Femur (tissue), 1 donor: Measurements from ENCODE around the gene IQSEC3.
"Not testable (repeated sequence)": the region's sequence is repeated elsewhere in the genome, so short reads cannot be mapped to it uniquely, and the experiment has no call there.

Experiments used
- DNase-seq: peaks from one replicate; pipeline ENCODE4 v3.0.0-alpha.2; 2017

IQSEC3 gene

DNA sequence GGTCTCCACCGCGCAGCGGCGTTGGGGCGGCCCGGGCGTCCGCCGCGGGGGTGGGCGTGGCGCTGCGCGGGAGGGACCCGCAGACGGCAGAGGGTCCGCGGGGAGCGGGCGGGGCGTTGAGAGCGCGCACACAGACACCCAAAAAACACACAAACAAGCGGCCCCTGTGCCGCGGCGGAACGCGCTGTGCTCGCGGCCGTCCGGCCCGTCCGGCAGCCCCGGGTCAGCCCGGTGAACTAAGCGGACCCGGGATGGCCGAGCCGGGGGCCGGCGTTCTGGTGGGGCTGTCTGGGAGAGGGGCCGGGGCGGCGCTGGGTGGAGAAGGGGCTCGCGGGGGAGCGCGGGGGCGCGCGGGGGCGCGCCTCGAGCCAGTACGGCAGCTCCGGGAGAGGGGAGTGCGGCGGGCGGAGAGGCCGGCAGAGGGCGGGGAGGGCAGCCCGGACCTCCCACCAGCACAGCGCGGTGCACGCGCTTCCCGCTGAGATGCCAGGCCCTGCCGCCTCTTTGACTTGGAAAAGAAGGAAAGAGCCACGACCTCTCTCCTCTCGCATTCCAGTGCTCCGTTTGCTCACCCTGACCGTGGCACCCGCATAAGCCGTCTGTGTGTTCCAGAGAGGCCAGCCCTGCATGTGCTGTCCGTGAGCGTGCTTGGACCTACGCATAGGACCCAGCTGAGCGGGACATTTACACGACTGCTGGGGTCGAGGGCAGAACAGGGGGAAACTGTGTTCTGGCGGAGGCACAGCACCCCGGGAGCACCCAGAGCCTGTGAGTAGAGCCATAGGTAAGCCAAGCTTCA is 137.1 kb downstream of the IQSEC3 start:
- peak; percentile 51 for DNase-seq

DNA sequence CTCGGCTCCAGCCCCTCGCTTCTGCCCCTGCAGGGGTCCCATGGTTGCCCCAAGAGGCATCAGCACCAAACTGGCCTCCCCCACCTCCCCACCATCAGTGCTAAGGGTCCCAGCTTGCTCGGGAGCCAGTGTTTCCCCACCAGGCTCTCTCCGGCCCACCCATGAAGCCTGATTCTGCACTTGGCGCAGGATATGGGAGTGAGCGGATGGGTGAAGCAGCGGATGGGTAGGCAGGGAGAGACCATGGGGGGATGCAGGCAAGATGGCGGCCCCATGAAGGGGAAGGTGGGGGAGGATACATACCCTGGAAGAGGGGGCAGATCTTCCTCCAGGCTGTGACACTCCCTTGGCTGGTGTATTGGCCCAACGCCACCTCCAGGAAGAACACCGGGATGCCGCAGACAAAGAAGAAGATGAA is 137.7 kb downstream of the IQSEC3 start:
- DNase-seq, result no peak

DNA sequence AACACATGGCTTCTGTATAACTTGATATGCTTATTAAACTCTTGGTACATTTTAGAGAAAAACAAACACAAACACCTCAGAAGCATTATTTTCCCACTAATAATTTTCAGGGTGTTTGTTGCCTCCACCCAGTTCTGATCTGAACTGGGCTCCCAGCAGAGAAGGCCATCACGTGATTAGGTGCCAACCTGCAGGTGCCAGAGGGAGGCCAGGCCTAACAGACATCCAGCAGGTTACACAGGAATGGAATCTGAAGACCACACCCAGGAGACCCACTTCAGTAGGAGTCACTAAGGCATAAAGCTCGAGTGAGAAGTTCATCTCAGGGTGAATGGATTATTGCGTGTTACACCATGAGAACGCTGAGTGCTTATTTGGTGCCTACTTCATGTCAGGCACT is 138.5 kb downstream of the IQSEC3 start:
- DNase-seq, result no peak

DNA sequence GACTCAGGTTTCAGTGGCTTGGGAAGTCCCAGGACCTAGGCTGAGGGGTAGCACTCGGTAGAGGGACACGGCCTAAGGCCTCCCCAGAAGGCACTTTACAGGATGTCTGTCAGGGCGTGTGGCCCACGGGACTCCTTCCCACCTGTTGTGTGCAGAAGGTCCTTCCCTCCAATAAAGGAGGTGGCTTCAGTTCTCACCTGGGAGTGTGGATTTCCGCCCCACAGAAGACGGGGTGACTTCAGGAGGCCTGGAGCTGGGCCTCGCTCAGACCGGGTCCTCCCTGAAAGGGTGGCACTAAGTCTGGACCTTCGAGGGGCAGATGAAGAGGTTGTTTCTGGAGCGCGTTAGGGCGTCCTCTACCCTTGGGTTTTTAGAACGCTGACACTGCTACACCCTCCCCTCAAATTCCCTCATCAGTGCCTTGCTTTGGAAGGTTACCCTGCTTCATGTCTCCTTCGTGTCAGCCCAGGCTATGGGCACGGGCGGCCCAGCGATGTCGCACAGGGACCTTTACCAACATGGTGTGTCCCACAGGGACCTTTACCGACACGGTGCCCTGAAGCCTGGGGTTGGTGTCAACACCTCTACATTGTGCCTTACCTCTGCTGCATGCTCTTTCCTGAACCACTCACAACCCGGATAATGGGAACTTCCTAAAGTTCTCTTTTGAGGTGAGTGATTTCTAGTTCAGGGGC is 140.3 kb downstream of the IQSEC3 start:
- no peak for DNase-seq

DNA sequence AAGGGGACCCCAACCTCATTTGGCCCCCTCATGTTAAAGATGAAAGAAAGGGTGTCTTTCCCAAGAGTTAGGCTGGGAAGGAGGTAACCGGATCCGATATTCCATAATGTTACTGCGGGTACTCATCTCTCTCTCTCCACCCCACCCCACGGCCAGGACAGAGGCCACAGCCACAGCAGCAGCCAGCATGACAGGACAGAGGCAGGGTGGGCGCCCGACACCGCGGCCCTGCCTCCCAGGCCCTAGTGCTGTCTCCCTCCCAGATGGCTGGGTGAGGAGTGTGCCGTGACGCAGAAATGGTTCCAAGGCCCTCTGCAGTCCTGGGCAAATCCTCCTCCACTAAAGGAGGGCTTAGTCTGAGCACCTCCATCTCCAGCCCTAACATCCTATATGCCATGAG is 141.2 kb downstream of the IQSEC3 start:
- DNase-seq, result no peak

DNA sequence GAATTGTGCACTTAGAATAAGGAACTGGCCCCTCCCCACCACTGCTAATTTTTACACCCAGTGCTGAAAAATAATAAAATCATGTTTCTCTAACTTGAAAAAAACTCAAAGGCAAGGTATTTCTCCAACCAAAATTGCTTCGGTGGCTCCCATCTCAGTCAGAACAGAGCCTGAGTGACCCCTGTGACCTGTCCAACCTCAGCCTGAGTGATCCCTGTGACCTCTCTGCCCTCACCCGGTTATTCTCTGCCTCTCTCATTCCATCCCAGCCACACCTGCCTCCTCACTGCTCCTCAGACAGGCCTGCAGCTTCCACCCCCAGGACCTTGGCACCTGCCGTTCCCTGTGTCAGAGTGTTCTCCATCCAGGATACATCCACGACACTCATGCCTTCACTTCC is 142.2 kb downstream of the IQSEC3 start:
- DNase-seq, result no peak

DNA sequence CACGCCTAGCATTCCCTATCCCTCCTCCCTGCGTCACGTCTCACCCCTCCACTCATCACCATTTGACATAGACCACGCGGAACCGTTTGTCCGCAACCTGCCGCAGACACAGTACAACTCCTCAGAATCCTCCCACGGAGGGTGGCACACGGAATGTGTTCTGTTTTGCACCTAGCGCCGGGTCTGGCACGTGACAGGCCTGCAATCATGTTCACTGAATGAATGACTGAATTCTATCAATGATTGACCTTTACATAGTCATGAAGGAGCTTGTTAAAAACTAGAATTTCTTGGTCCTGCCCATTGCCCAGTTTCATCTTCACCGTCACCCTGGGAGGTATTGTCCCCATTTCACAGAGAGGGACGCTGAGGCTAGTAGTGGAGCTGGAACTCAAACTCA is 142.7 kb downstream of the IQSEC3 start:
- no peak for DNase-seq

GRCh38 chr12:209851-210250 is 143.3 kb downstream of the IQSEC3 start:
- no peak for DNase-seq

DNA sequence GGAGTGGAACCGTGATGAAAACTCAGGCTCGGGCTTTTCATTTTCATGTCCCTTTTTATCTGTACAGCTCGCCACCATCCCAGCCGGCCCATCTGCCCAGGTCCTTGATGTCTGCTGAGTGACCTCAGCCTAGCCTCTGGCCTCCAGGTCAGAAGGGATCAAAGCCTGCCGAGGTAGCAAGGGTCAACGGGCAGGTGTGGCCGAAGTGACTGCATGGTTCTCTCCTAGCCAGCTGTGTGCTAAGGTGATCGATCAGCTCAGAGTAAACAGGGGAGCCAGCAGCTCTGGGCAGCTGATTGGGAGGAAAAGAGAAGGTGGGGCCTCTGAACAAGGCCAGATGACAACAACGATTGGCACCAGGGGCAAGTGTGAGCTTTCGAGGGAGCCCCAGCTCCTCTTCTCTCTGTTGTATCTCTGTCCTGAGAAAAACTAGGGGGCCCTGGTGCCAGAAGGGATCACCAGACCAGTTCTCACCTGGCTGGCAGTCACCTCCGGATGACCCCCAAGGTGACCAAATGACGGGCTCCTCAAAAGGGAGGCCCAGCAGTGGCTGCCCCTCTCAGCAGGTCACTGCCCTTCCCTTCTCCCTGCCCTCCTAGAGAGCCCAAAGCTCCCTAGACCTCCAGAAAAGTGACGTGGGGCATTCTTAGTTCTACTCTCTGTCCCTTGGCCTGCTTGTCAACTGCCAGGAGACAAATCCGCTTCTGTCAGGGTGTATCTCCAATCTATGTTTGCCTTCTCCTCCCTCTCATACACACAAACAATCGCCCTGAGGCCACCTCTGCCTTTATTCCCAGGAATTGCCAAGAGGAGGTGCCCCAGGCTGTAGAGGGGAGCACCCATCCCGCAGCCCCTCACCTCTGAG is 143.9 kb downstream of the IQSEC3 start:
- no peak for DNase-seq

DNA sequence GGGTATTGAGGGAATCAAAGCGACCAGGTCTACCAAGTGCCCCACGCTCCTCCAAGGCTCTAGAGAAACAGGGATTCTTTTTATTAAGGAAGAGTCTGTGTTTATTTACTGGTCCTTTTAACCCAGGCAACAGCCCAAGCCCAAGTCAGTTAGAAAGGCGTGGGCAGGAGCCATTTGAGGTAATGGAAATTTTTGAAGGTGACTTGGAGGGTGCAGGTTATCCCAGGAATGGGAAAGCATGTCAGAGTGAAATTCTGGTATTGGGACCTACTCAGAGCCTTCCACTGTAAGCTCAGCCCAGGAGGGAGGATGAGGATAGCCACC is 144.5 kb downstream of the IQSEC3 start:
- DNase-seq, result no peak

DNA sequence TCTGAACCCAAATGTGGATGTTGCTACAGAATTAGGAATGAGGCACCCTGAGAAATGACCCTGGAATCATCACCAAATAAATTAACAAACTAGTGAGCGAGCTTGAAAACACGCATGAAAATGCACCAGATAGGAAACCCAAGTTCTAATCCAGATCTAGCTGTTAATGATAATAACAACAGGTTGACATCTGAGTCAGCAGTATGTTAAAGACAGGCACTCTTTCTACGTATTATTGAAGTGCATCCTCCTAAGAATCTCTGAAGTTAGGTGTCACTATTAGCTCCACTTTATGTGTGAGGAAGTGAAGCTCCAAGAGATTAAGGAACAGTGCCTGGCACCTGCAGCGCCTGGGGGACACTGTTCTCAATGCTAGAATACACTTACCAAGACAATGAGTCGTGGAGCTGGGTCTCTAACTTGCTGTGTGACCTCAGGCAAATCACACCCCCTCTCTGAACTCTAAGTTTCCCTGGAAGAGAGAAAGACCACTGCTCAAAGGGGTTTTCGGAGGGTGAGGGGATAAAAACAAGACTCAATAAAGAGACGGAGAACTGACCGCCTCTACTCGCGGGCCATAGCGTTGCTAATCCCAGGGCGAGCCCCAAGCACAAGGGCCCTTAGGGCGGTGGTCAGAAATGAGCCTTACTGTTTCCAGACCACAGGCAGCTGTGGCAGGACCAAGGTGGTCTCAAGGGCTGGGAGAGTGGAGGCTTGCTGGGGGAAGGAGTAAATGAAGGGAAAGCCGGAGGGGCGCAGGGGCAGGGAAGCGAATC is 145.3 kb downstream of the IQSEC3 start:
- no peak for DNase-seq

DNA sequence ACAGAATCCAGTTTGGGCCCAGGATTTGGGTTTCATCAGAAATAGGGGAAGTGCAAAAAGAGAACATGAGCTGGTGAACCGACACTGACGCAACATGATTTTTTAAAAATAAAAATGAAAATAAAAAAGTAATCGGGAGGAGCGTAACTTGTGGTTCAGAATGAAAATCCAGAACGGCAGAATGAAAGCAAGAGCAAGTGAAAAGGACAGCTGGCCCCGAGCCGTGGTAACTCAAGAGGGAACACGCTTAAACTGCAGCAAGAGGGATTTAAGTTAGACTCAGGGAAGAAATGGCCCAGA is 145.8 kb downstream of the IQSEC3 start:
- DNase-seq, result no peak

DNA sequence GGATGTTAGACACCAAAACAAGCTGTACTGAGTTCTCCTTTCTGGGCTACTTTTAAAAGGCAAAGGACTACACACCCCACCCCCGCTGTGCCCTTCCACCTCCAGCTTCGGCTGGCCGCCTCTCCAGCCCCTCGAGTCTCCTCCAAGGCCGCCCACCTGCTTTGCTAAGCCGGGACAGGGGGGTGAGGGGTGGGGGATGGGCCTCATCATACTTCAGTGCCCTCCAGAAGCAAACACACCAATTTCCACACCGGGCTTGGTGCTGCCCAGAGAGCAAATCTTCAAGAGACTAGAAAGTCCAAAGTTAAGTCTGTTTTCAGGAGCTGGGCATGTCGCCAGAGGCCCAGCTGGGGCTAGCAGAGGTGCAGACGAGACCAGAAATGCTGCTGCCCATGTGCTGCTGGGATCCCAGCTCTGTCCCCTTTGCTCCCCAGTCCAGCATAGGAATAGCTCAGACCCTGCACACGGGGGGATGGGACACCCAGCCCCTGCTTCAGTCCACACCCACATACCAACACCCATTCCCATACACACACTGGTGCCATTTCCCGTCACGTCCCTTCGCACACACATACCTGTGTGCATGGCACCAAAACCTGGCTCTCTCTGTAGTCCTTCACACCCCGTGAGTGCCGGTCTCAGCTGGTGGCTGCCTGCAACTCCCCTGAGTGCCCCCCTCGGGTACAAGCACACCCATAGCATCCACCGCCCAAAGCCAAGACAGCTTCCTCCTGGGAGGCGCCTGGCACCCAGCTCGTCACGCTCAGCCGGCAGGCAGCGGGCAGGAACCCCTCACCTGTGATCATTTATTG is 146.4 kb downstream of the IQSEC3 start:
- no peak for DNase-seq

DNA sequence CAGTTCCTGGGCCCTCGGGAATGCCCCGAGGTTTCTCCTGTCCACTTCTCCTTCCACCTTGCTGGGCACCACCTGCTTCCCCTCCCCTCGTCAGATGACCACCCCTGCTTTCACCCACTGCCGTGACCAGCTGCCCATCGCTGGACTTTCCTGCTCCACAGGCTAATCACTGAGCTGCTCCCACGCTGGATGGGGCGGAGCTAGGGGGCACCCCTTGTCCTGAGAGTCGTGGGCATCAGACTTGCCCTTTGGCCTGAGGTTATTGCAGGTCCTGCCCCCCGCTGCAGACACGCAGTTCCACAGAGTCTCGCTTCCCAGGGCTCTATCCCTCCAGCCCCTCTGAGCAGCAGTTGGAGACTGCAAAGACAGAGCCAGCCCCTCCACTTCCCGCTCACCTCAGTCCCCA is 147.0 kb downstream of the IQSEC3 start:
- no peak for DNase-seq

DNA sequence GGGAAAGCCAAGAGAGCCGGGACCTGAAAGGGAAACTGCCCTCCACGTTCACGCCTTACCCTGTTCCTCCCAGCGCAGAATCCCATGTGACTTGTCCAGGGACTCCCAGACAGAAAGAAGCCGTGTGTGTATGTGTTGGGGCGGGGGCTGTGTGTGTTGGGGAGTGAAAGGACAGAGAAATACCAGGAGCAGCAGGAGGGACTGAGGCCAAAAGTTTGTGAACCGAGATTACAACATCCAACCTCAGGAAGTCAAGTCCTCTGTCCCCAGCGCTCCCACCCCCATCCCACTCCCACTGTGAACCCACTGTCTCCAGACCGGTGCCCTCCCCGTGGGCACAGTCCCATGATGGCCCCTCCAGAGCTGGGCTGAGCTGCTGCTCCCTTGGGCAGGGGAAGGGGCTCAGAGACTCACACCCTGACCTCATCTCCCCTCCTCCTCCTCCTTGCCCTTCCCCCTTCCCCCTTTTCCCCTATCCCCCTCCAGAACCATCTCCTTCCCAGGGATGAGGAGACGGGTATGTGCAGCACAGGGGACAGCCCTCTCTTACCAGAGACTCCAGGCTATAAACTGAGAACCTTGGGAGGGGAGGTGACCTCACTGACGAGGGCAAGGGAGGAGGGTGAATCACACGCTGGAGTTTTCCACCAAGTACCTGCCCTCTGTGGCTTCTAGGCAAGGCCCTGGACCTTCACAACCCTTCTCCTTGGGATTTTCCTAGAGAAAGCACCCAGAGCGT is 147.6 kb downstream of the IQSEC3 start, which contains the start of gene SLC6A12:
TSS of gene SLC6A12 (minus strand) at position 155 of the 739 bp plus-strand sequence. CDS start 4,171 bp downstream, outside the sequence.
- DNase-seq, result no peak

GRCh38 chr12:215116-215515 is 148.5 kb downstream of the IQSEC3 start:
- no peak for DNase-seq

DNA sequence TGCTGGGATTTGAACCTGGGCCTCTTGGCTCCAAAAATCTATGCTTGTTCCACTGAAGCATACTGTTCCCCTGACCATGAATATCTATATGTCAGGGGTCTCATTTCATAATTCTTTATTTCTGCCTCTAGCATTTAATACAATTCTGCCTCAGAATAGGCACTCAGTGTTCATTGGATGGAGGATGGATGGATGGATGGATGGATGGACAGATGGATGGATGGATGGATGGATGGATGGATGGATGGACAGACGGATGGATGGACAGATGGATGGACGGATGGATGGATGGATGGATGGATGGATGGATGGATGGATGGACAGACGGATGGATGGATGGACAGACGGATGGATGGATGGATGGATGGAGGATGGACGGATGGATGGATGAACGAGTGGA is 150.5 kb downstream of the IQSEC3 start:
- DNase-seq, result not testable (repeated sequence)

- no peak for DNase-seq
These were observed 151.7 kb downstream of the IQSEC3 start for GRCh38 chr12:218221-218620.

DNA sequence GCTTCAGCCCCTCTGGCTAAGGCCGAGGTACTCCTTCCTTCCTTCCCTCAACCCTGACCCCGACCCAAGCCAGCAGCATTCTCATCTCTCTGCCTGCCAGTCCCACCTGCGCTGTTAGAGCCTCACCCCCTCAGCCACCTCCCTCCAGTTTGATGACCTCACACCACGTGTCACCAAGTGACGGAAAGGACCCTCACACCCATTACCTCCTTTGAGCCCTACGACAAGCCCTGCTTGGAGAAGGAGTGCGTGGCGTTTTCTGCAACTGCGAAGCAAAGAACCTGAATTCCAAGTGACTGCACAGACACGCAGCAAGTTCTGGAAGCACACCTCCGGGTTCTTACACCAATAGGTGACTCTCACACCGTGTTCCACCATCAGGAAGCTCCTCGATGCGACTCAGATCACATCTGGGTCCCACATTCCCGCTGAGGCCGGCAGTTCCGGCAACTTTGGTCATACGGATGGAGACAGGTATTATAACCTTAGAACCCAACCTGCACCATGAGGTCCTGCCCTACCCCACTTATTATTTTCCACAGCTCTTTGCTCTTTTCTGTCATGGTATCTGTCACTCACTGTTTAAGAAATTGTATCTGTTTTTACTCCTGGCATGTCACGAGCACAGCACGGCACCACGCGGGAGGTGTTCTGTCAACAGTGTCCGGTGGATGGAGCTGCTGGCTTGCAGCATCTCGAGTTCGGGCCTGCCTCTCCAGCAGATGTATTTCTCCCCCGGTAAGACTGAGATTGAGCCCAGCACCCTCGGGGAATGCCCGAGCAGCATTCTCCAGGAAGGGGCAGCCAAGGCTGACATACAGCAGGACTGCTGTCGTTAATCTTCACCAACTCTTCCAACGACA is 152.4 kb downstream of the IQSEC3 start:
- no peak for DNase-seq

GRCh38 chr12:219891-220352 is 153.4 kb downstream of the IQSEC3 start:
- DNase-seq, result peak; percentile 63
